Activated CD4-positive, CD25-positive, alpha-beta regulatory T cell treated with anti-CD3 and anti-CD28 coated beads, Interleukin-2, amount 50 U/mL, for 72 hours (primary cell): ENCODE data around the gene SEC16A.

Source experiments
- DNase-seq: peaks from one replicate; pipeline ENCODE4 v3.0.0; 2021

SEC16A gene

DNA sequence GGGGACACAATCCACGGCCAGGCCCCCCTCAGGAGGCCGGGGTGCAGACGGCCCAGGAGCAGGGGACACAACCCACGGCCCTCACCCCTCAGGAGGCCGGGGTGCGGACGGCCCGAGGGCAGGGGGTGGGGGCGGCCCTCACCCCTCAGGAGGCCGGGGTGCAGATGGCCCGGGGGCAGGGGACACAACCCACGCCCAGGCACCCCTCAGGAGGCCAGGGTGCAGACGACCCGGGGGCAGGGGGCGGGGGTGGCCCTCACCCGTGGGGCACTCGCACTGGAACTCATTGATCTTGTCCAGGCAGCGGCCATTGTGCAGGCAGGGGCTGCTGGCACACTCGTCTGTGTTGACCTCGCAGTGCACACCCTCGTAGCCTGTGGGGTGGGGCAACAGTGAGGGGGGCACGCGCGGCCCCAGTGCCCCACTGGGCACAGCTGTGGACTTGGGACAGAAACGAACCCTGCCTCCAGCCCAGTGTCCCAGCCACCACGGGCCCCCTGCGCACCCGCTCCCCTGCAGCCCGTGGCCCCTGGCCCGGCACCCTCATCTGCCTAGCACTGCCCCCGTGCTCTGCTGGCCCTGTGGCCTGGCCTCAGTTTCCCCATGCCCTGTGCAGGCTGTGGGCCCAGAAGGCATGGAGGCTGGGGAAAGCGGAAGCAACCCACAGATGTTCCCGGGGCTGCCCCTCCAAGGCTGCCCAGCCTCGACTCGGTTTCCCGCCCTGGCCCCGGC is 34.3 kb upstream of the SEC16A start:
- no peak for DNase-seq

DNA sequence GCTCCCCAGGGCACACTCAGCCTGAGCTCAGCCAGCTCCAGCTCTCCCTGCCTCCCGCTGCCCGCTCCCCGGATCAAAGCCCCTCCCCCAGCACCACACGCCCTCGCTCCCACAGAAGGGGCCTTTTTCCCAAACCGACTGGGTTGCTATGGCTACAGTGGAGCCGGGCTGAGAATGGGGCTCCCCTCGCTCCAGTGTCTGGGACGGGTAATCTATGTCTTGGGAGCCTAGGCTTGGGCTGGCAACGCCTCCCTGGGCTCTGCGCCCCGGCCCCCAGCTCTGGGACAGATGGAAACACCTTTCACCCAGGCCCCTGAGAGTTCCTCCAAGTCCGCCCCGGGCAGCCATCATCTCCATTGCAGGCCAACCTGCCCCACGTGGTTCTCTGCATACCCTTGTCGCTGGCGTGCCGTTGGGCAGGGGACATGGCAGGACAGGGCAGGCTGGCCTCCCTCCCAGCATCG is 33.4 kb upstream of the SEC16A start:
- no peak for DNase-seq

DNA sequence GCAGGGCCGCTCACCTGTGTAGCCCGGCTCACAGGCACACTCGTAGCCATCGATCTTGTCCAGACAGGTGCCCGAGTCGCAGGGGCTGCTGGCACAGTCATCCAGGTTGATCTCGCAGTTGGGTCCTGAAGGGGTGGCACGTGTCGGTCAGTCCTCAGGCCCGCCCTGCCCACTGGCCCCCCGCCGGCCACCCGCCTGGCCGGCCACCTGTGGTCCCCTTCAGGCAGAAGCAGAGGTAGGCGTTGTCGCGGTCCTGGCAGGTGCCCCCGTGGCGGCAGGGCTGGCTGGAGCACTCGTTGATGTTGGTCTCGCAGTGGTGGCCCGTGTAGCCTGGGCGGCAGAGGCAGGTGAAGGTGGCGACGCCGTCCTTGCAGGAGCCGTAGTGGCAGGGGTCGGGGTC is 32.4 kb upstream of the SEC16A start:
- no peak for DNase-seq

DNA sequence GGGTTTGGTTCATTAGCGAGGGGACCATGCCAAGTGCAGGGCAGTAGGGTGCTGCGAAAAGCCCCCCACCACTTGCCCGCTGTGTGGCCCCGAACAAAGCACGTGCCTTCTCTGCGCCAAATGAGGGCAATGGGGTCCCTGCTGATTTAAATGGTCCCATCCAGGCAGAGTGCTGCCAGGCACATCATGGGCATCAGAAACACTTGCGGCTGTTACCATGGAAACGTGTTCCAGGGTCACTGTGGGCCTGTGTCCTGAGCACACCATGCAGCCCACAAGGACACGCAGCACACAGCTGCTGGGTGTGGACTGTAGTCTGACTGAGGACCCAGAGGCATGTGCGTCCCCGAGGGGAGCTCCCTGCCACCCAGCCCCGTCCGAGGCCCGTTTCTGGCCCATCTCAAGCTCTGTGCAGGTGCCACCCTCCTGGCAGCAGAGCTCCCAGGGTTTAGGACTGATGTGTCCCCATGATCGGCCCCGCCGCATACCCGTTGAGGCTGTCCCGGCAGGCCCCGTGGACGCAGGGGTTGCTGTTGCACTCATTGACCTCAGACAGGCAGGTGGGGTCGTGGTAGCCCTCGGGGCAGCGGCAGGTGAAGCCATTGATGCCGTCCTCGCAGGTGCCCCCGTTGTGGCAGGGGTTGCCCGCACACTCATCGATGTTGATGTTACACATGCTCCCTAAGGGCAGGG is 31.3 kb upstream of the SEC16A start:
- DNase-seq: no peak

DNA sequence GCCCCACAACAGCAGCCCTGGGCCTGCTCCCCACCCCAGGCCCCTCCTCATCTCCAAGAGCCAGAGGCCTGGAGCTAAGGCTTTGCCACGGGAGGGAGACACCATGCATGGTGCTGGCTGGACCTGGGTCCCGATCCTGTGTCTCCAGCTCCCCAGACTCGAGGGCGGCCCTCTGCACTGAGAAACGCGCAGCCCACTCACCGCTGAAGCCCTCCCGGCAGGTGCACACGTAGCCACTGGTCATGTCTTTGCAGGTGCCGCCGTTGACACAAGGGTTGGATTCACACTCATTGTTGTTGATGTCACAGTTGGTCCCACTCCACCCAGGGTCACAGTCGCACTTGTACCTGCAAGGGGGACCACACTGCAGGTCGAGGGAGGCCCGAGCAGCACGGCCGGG is 30.4 kb upstream of the SEC16A start:
- no peak for DNase-seq

DNA sequence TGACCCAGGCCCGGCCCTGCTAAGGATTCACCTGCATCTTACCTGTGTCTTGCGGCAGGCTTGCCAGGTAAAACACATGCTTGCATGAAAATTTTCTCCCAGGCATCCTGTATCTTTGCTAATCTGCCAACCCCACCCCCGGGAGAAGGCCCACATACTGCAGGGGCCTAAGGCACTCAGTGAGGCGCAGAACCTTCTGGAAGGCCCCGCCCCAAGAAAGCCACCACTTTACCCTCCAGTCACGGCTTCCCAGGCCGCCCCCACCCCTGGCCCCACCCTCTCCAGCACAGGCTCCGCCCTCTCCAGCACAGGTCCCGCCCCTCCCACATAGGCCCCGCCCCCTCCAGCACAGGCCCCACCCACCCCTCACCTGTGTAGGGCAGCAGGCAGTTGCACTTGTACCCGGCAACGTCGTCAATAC is 29.8 kb upstream of the SEC16A start:
- DNase-seq: no peak

DNA sequence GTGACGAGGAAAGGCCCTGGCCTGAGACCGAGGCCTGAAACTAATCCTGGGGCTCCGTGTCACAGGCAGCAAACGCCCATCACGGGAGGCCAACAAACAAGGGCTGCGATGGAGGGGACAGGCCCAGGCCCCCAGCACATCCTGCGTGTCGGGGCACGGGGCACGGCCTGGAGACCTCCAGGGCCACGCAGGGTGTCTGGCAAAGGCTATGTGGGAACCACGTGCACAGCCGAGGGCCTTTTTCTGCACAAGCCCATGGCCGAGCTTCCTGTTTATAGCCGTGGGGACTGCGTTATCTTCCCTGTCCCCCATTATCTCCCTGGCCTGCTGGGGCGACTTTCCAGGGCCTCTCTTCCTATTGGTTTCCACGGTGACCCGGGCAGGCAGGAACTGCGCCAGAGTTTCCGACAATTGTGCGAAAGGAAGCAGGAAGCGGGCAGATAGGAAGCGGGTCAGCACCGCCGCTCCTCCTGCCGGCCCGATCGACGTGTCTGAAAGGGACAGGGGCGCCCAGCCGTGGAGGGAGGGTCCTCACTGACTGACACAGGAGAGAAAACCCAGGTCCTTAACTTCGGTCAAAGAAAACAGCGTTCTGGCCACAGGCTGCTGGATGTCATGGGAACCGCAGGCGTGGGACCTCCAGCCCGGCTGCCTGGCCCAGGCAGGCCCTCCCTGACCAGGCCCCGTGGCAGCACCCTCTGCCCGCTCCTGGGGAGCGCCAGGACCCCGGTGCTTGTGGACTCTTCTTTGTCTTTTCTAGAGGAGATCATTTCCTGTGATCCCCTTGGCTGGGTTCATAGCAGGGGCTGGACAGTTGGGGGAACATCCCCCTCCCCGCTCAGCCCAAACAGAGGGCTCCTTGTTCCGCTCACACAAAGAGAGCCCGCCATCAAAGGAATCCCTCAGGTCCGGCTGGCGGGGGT is 29.1 kb upstream of the SEC16A start:
- no peak for DNase-seq

DNA sequence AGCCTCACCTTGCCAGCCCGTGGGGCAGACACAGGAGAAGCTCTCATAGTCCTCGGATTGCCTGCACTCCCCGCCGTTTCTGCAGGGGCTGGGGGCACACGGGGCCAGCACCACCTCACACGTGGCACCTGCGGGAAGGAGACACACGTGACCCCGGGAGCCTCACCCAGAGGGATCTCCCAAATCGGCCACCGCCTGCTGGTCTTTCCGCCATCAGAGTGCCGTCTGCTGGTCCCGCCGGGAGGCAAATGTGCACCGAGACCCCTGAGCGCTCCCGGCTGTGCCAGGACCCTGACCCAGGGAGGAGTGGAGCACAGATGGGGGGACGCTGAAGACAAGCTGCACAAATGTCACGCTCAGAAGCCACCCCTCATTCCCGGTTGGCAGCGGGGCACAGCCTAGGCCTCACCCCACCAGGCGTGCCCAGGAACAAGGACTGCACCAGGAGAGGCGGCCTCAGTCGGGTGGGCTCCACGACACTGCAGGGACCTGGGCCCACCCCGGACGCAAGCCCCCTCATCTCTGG is 28.4 kb upstream of the SEC16A start:
- no peak for DNase-seq

DNA sequence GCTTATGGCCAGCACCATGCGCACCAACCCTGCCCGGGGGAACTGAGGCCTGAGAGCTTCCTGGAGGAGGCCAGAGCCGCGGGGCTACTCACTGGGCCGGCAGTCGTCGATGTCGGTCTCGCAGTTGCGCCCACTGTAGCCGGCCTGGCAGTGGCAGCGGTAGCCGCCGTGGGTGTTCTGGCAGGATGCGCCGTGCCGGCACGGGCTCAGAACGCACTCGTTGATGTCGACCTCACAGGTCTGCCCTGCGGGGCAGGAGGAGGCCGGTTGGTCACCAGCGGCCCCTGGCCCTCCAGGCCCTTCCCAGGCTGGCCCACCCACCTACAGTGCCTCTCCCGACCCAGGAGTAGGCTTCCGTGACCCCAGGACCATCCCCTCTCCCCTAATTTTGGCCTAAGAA is 27.7 kb upstream of the SEC16A start:
- DNase-seq: no peak

DNA sequence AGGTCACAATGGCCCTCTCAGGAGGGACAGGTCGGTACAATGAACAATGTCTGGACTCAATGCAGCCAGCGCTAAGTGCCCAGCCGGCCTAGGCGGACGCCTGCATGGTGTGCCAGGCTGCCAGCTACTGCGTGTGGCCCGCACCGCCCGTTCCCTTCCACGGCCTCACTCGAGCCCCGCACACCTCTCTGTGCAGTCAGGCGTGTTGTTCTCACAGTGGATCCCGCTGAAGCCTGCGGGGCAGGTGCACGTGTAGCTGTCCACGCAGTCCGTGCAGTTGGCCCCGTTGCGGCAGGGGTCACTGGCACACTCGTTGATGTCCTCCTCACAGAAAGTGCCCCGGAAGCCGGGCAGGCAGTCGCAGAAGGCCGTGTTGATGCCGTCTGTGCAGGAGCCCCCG is 26.7 kb upstream of the SEC16A start:
- no peak for DNase-seq

DNA sequence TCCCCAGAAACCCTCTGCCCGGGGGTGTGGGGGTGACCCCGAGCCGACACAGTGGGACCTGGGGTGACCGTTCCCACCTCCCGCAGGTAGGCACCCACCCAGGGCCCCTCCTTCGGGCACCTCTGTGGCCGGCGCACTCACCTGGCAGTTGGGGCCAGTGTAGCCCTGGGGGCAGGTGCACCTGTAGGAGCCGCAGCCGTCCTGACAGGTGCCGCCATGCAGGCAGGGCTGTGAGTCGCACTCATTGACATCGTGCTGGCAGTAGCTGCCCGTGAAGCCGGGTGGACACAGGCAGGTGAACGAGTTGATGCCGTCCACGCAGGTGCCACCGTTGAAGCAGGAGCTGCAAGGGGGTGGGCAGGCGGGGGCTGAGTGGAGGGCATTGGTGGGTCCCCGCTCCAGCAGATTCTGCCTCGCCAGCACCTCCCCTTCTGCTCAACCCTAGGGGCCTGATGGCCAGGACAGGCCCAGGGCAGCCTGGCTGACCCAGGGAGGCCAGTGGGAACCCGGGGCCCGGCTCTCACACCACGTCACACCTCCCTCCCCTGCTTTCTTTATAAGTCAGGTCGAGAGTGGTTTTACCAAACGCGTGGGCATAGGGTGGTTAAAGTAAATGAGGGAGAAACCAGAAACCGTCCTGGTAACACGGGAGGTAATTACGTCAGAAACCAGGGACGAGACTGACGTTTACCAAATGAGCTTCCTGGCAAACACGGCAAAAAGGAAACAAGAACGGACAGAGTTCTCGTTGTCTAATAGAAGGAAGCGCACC is 26.1 kb upstream of the SEC16A start:
- no peak for DNase-seq

DNA sequence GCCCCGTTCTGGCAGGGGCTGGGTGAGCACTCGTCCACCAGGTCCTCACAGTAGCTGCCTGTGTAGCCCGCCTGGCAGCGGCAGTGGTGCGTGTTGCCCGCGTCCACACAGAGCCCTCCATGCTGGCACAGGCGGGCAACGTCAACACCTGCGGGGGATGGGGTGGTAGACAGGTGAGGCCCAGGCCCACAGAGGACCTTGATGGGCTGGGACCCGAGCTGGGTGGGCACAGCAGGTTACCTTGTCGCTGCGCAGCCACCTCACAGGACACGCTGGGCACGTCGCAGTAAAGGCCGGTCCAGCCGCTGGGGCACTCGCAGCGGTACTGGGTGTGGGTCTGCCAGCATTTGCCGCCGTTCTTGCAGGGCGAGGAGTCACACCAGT is 25.1 kb upstream of the SEC16A start:
- DNase-seq: no peak

DNA sequence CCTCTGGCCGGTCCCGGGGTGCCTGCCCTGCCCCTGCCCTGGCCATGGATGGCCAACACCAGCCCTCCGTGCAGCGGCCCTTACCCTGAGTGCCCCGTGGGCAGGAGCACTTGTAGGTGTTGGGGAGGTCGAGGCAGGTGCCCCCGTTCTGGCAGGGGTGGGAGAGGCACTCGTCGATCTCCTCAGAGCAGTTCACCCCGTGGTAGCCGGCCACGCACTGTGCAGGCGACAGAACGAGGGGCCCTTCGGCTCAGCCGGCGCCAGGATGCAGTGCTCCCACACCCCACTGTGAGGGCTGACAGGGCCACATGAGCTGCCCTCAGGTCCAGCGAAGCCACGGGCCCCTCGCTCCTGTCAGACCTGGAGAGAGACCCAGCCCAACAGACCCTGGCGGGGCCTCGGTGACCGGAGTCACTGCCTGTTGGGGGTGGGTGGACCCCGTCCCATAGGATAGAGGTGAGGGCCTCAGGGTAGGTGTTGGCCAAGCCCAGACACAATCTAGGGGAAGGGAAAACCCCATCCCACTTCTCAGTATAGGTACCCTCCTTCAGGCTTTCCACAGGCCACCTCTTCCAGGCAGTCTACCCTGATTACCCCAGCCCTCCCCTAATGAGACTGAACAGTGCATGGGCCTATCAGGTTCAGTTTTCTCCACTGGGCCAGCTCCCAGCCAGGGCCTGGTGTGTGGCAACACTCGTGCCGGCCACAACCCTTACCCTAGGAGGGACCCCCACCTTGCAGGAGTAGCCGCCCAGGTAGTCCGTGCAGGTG is 24.6 kb upstream of the SEC16A start:
- no peak for DNase-seq

DNA sequence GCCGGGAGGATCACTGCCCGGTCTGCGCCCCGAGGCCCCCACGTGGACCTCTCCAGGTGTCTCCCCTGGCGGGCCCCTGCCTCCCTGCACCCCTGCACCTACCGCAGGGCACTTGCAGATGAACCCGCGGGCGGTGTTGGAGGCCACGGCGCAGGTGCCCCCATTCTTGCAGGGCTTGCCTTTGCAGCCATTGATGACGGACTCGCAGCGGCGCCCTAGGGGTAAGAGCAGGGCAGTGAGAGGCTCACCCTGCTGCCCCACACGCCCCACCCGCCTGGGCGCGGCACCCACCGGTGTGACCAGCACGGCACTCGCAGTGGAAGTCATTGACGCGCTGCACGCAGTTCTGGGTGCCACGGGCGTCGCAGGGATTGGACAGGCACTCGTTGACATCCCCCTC is 23.6 kb upstream of the SEC16A start:
- DNase-seq: no peak

DNA sequence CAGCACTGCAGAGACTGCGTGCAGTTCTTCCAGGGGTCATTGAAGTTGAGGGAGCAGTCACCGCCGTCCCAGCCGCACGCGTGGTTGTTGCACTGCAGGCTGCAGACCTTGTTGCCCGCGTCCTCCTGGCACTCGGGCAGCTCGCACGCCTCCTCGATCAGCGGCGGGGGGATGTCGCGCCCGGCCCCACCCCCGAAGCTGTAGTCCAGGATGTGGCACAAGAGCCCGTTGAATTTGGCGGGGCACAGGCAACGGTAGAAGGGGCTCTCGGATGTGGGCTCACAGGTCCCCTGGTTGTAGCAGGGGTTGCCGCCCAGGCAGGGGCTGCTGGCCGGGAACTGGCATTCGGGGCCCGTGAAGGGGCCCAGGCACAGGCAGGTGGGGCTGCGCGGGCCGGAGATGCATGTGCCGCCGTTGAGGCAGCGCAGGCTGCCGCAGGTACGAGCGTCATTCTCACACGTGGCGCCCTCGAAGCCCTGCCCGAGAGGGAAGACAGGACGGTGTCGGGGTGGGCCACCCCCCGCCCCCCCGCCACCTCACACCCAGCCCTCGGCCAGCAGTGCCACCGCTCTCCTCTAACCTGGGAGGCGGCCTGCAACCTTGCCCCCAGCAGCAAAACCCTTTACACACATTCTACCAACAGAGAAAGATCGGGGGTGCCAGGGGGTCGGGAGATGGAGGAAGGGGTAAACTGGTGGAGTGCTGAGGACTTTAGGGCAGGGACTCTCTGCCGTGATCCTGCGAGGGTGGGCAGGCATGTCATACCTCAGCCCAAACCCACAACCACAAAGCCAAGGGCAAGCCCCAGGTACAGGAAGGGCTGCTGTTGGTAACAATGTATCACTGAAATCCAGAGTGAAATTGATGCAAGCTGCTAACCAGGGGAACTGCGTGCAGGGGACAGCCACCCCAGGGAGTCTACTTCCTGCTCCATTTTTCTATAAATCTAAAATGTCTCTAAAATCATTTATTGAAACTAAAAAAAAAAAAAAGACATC is 22.9 kb upstream of the SEC16A start:
- no peak for DNase-seq

DNA sequence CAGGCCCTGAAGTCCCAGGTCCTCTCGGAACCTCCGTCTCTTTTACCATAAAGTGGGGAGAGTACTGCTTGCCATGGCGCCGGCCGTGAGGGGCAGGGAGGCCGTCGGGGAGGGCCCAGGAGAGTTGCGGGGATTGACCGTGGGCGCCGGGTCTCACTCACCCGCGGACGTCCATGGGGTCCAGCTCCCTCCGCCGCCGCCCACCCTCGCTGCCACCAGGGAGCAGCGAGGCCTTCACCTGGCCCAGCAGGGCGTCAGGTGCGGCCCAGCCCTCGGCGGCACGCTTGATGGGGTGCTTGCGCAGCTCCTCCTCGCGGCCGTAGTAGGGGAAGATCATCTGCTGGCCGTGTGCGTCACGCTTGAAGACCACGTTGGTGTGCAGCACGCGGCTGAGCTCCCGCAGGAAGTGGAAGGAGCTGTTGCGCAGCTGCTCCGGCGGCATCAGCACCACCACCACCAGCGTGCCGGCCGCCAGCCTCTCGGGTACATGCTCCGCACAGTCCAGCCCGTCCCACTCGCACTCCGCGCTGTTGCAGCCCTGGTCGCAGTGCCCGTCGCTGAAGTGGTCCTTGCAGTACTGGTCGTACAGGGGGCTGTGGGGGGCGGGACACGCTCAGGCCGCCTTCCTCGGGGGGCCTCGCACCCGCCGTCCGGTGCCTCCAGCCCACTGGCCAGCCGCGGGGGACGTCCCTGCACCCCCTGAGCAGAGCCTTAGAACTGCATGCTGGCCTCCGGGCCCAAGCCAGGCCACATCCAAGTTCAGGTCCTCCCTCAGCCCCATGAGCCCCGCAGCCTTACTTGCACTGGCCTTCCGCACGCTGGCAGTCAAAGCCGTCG is 21.9 kb upstream of the SEC16A start:
- DNase-seq: no peak

DNA sequence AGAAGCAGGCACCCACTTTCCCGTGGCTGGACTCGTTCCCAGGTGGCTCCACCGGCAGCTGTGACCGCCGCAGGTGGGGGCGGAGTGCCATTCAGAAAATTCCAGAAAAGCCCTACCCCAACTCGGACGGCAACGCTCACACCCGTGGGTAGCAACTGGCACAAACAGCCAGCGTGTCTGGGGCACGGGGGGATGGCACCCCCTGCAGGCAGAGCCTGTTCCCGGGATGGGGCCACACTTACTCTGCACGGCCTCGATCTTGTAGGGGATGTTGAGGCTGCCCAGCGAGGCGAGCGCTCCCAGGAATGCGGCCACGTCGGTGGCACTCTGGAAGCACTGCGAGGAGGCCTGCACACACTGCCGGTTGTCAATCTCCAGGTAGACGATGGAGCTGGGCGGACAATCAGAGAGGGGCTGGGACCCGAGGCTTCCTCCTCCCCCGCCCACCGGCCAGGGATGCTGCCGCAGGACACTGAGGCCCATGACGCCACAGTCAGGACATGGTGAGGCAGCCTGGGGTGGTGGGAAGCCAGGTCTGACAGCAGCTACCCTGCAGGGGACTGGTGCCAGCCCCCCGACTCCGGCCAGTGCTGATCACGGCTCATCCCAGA is 20.2 kb upstream of the SEC16A start:
- DNase-seq: no peak

DNA sequence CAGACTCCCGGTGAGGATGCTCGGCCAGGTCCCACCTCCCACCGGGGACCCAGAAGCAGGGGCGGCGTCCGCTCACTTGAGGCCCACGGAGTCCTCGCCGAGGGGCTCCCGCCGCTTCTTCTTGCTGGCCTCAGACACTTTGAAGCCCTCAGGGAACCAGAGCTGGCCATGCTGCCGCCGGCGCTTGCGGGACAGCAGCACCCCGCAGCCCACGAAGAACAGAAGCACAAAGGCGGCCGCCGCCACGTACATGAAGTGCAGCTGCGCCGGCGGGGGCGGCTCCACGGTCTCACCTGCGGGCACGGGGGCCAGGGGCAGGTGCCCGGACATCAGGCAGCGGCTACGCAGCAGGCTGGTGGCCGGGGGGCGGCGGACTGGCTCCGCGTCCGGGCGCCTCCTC is 19.4 kb upstream of the SEC16A start:
- DNase-seq: no peak

DNA sequence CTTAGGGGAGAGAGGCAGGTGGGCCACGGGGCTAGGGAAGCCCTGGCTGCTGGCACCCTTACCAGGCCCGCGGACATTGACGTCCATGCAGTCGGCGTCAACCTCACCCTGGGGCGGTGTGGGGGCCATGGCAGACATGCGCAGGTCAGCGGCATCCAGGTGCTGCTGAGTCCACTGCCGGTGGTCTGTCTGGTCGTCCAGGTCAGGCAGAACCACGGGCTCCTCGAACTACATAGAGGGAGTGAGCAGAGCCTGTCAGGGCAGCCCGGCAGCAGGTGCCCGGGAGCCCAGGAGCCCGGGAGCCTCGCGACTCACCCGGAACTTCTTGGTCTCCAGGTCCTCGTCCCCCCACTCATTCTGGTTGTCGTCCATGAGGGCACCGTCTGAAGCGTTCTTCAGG is 18.8 kb upstream of the SEC16A start:
- DNase-seq: no peak
